ENCODE measurements around the gene CCDC6.
A peak's percentile ranks its signal among the peaks of the same experiment; 100 is the strongest.
"Not testable (repeated sequence)": the region's sequence is repeated elsewhere in the genome, so short reads cannot be mapped to it uniquely, and the experiment has no call there.

The CCDC6 gene

DNA sequence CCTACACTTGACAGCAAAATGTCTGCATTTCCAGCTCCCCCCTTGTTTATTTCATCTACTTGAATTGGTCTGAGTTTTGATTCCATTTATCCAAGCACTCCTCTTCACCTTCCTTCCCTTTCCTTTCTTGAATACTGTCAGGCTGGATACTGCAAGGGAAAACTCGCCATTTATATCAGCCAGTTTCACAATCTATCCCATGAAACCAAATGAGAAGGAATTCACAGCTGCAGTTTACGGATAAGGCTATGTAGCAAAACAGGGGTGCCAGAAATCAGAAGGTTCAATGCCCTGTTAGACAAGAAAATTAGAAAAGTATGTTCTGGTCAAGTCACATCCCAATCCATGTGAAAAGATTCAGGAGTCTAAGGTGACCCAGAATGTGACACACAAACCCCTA is 28.1 kb downstream of the CCDC6 start:
- Mint-ChIP-seq H3K27ac (no peak overlapping the region), H3K36me3 (ENCODE audit: low read depth) (peaks cover 8% of the 10 kb centered on the region), H3K27me3 (ENCODE audit: low read depth) (no peaks in the 10 kb centered on the region), H3K4me1 (peaks cover 15% of the 10 kb centered on the region), H3K4me3 (no peak overlapping the region), H3K9me3 (no peaks in the 10 kb centered on the region)
- TF ChIP-seq, protein P1, sequence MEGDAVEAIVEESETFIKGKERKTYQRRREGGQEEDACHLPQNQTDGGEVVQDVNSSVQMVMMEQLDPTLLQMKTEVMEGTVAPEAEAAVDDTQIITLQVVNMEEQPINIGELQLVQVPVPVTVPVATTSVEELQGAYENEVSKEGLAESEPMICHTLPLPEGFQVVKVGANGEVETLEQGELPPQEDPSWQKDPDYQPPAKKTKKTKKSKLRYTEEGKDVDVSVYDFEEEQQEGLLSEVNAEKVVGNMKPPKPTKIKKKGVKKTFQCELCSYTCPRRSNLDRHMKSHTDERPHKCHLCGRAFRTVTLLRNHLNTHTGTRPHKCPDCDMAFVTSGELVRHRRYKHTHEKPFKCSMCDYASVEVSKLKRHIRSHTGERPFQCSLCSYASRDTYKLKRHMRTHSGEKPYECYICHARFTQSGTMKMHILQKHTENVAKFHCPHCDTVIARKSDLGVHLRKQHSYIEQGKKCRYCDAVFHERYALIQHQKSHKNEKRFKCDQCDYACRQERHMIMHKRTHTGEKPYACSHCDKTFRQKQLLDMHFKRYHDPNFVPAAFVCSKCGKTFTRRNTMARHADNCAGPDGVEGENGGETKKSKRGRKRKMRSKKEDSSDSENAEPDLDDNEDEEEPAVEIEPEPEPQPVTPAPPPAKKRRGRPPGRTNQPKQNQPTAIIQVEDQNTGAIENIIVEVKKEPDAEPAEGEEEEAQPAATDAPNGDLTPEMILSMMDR (IDR thresholded peaks at IDR 0.05; ENCODE audit: unreplicated experiment in 3 of 3) = no peak

GRCh38 chr10:59877191-59877671 is 29.1 kb downstream of the CCDC6 start:
- Mint-ChIP-seq H3K9me3 (no peaks in the 10 kb centered on the region), H3K36me3 (ENCODE audit: low read depth) (peaks cover 8% of the 10 kb centered on the region), H3K27me3 (ENCODE audit: low read depth) (no peaks in the 10 kb centered on the region), H3K4me1 (peaks cover 23% of the 10 kb centered on the region), H3K4me3 (no peak overlapping the region), H3K27ac (no peak overlapping the region)
- TF ChIP-seq, protein P1 (IDR thresholded peaks at IDR 0.05; ENCODE audit: unreplicated experiment in 3 of 3) = no peak

DNA sequence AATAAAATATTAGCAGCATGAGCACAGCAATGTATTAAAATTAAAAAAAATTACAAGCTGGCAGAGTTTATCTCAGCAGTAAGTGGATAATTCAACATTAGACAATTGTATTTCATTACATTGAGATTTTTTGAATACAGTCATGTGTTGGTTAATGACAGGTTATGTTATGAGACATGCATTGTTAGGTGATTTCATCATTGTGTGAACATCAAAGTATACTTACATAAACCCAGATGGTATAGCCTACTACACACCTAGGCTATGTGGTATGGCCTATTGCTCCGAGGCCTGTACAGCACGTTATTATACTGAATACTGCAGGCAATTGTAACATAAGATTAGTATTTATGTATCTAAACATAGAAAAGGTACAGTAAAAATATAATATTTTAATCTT is 29.7 kb downstream of the CCDC6 start:
- no peaks in the 10 kb centered on the region for H3K9me3 Mint-ChIP-seq
- H3K4me3 Mint-ChIP-seq = no peak overlapping the region
- peaks cover 8% of the 10 kb centered on the region for H3K36me3 Mint-ChIP-seq (ENCODE audit: low read depth)
- peaks cover 23% of the 10 kb centered on the region for H3K4me1 Mint-ChIP-seq
- H3K27ac Mint-ChIP-seq = no peak overlapping the region
- H3K27me3 Mint-ChIP-seq (ENCODE audit: low read depth) = no peaks in the 10 kb centered on the region
- TF ChIP-seq, protein P1 (IDR thresholded peaks at IDR 0.05; ENCODE audit: unreplicated experiment in 3 of 3) = no peak

DNA sequence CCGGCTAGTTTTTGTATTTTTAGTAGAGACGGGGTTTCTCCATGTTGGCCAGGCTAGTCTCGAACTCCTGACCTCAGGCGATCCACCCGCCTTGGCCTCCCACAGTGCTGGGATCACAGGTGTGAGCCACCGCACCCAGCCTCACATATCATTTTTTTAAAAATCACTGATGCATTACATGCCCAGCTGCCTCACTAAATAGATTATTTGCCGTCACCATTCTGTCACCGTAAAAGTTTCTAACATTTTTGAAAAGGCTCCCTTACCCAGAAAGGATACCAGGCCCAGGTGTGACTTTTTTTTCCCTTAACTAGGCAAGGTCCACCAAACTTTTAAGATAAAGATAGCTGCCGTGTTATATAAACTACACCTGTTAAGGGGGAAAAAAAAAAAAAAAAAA is 30.1 kb downstream of the CCDC6 start:
- not testable (repeated sequence) for H3K9me3 Mint-ChIP-seq; H3K27me3 Mint-ChIP-seq (ENCODE audit: low read depth); H3K4me3 Mint-ChIP-seq; H3K36me3 Mint-ChIP-seq (ENCODE audit: low read depth); H3K27ac Mint-ChIP-seq
- peaks cover 23% of the 10 kb centered on the region for H3K4me1 Mint-ChIP-seq

DNA sequence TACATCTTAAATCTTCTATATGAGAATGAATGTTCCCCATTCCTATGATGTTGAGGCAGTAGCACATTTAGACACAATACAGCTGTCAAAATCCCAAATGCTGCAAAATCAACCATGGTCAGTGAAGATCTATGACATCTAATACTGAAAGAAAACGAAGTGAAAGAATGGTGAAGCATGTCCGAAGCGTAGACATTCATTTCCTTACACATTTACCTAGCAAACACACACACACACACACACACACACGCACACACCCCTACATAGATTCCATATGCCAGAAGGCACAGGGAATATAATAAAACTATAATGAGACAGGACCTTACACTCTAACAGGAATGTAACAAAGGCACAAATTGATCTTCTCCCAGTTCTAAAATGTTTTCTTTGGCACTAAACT is 32.5 kb downstream of the CCDC6 start:
- peaks cover 30% of the 10 kb centered on the region for H3K4me1 Mint-ChIP-seq
- TF ChIP-seq, protein P1 (IDR thresholded peaks at IDR 0.05; ENCODE audit: unreplicated experiment in 3 of 3) = no peak
- H3K36me3 Mint-ChIP-seq (ENCODE audit: low read depth) = no peaks in the 10 kb centered on the region
- H3K9me3 Mint-ChIP-seq = no peaks in the 10 kb centered on the region
- no peak overlapping the region for H3K4me3 Mint-ChIP-seq
- no peaks in the 10 kb centered on the region for H3K27me3 Mint-ChIP-seq (ENCODE audit: low read depth)
- H3K27ac Mint-ChIP-seq = peak overlapping the region; percentile 9 to 77 (median 45)

DNA sequence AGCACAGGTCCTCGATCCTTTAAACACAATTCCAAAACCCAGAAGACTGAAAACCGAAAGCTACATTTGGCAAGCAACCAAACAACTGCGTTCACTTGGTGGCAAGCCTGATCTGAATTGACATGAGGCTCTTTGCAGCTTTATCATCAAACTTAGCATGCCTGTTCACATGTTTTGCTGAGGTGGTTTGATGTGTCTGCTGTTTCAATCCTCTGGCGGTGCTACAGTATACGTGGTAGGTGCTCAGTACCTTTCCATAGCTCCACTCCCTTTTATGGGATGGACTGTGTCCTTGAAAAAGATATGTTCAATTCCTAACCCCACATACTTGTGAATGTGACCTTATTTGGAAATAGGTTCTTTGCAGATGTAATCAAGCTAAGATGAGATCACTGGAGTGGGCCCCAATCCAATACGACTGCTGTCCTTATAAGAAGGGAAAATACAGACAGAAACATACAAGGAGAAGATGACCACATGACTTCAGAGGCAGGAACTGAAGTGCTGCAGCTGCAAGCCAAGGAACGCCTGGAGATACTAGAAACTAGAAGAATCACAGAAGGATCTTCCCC is 33.4 kb downstream of the CCDC6 start:
- Mint-ChIP-seq H3K27ac (peak overlapping the region; percentile 45 to 60 (median 58)), H3K4me1 (peaks cover 30% of the 10 kb centered on the region), H3K9me3 (no peaks in the 10 kb centered on the region), H3K36me3 (ENCODE audit: low read depth) (no peaks in the 10 kb centered on the region), H3K27me3 (ENCODE audit: low read depth) (no peaks in the 10 kb centered on the region), H3K4me3 (no peak overlapping the region)
- TF ChIP-seq, protein P1 (IDR thresholded peaks at IDR 0.05; ENCODE audit: unreplicated experiment in 3 of 3) = no peak

Measured in nephron (organoid).